Panc1 (cell line): ENCODE data around the gene TNPO1. TPM values are rescaled to one million over a fixed set of nuclear protein-coding genes. Genes with fewer than 3 reads are reported as not detected.

Experiments
- ATAC-seq: fragments of 200-7000 bp; cut with Tn5 transposase; 2 replicates; pipeline ENCODE4 v1.9.1; 2020; ENCODE audit warnings: mild to moderate bottlenecking, moderate library complexity
- BruUV-seq: library from RNA; stranded (reverse); fragments of 400-500 nt; replicated peaks from 2 replicates; lab custom pipeline; 2021; lab: Mats Ljungman, UMichigan
- CTCF ChIA-PET: fragments of 300-600 bp; sonication (Branson Sonifier 250); formaldehyde crosslinking; loops from one replicate; lab custom pipeline; 2022; ENCODE audit warnings: antibody characterized with exemption; lab: Charles Lee
- POLR2A ChIA-PET: fragments of 300-600 bp; sonication (Branson Sonifier 250); formaldehyde crosslinking; loops from one replicate; lab custom pipeline; 2022; ENCODE audit warnings: antibody characterized with exemption; lab: Charles Lee
- DNase-seq: peaks from one replicate; pipeline ENCODE4 v3.0.0-alpha.2; 2010; ENCODE audit warnings: low read depth, low spot score
- H3K27ac ChIP-seq: 2 replicates; pipeline ENCODE4 v1.5.1; 2011; ENCODE audit warnings: mild to moderate bottlenecking, low read length, inconsistent platforms
- H3K27me3 ChIP-seq: fragments of 200-500 bp; sonication (Bioruptor generic); 2 replicates; pipeline ENCODE4 v1.6.0; 2014; ENCODE audit warnings: low read length, inconsistent platforms; ENCODE audit not compliant: control insufficient read depth, insufficient read depth
- H3K36me3 ChIP-seq: fragments of 200-500 bp; sonication (Bioruptor generic); 2 replicates; pipeline ENCODE4 v1.5.1; 2014; ENCODE audit warnings: inconsistent platforms, mild to moderate bottlenecking, low read length, moderate library complexity; ENCODE audit not compliant: control insufficient read depth, insufficient read depth
- H3K4me1 ChIP-seq: 2 replicates; pipeline ENCODE4 v1.5.1; 2011; ENCODE audit warnings: inconsistent platforms, mild to moderate bottlenecking, low read length, moderate library complexity; ENCODE audit not compliant: control insufficient read depth, insufficient read depth
- H3K4me3 ChIP-seq, 2 experiments: 2 replicates each; pipeline ENCODE4 v1.5.1; 2011 to 2012; ENCODE audit warnings: low read depth in 2 of 2, low read length in 2 of 2, mild to moderate bottlenecking in 2 of 2, inconsistent platforms in 1 of 2, moderate library complexity in 1 of 2
- H3K9me3 ChIP-seq: fragments of 200-500 bp; sonication (Bioruptor generic); 2 replicates; pipeline ENCODE4 v1.5.1; 2014; ENCODE audit warnings: low read depth, mild to moderate bottlenecking, inconsistent platforms, low read length, moderate library complexity; ENCODE audit not compliant: control insufficient read depth, insufficient read depth
- POLR2AphosphoS5 ChIP-seq: IDR thresholded peaks from 2 replicates; pipeline ENCODE4 v1.6.1; 2012; ENCODE audit warnings: mild to moderate bottlenecking, low read depth, low read length, moderate library complexity
- SIN3A ChIP-seq: IDR thresholded peaks from 2 replicates; pipeline ENCODE4 v1.6.1; 2012; ENCODE audit warnings: low read depth, mild to moderate bottlenecking, low read length, moderate library complexity, borderline replicate concordance; ENCODE audit not compliant: insufficient read depth
- TCF7L2 ChIP-seq: IDR thresholded peaks from 2 replicates; pipeline ENCODE4 v1.6.1; 2011; ENCODE audit warnings: mild to moderate bottlenecking, low read depth, low read length, inconsistent platforms
- in situ Hi-C: cut with HindIII; loops from 2 replicates; pipeline ENCODE4 v1.10.0; 2016; ENCODE audit warnings: low sequenced_read_pairs, low pct_unique_long_range_greater_than_20kb
- intact Hi-C: fragments of 100-400 bp; cut with micrococcal nuclease; formaldehyde crosslinking; loops from one replicate; pipeline ENCODE4 v1.10.0; 2022; ENCODE audit not compliant: unreplicated experiment
- total RNA-seq: library from RNA; stranded (reverse); gene quantifications from one replicate; pipeline ENCODE4 v1.2.1, GENCODE V29; 2021; ENCODE audit not compliant: unreplicated experiment
- TF ChIP-seq, protein P1 (sequence below): fragments of 450-650 bp; IDR thresholded peaks from 2 replicates; pipeline ENCODE4 v1.5.1; 2017; ENCODE audit warnings: mild to moderate bottlenecking
- TF ChIP-seq, protein P2 (sequence below), 2 experiments: IDR thresholded peaks; 2 replicates each; pipeline ENCODE4 v1.6.1; 2011 to 2012; ENCODE audit warnings: low read depth in 2 of 2, control low read depth in 1 of 2, low read length in 1 of 2, mild to moderate bottlenecking in 1 of 2, moderate library complexity in 1 of 2; ENCODE audit not compliant: insufficient read depth in 1 of 2

Gene TNPO1
- total RNA-seq, 1 experiment from 2014 or later: 169 TPM

DNA sequence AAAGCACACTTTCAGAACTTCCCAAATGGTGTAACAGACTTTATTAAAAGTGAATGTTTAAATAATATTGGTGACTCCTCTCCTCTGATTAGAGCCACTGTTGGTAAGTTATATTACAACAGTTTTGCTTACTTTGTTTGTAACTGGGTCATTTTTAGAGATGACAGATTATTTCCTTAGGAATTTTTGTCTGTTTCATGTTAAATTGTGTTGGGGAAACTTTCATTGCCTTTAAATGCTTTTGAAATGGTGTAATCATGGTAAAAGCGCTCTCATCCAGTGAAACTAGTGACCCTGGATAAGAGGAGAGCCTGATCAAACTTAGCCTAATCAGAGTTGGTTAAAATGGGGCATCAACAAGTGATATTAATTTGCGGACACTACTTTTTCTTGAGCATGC, 39.4 kb downstream of the TNPO1 start:
- peaks cover 15% of the 10 kb centered on the region; the same call in 1 of the 2 replicates for H3K4me1 ChIP-seq
- ChIA-PET POLR2A (no interaction called here), CTCF (no interaction called here)
- TF ChIP-seq, protein P1, sequence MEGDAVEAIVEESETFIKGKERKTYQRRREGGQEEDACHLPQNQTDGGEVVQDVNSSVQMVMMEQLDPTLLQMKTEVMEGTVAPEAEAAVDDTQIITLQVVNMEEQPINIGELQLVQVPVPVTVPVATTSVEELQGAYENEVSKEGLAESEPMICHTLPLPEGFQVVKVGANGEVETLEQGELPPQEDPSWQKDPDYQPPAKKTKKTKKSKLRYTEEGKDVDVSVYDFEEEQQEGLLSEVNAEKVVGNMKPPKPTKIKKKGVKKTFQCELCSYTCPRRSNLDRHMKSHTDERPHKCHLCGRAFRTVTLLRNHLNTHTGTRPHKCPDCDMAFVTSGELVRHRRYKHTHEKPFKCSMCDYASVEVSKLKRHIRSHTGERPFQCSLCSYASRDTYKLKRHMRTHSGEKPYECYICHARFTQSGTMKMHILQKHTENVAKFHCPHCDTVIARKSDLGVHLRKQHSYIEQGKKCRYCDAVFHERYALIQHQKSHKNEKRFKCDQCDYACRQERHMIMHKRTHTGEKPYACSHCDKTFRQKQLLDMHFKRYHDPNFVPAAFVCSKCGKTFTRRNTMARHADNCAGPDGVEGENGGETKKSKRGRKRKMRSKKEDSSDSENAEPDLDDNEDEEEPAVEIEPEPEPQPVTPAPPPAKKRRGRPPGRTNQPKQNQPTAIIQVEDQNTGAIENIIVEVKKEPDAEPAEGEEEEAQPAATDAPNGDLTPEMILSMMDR: no peak
- no peaks in the 10 kb centered on the region for H3K9me3 ChIP-seq
- H3K27ac ChIP-seq: no peak overlapping the region
- intact Hi-C loops (no loop called here), in situ Hi-C loops (no loop called here)
- DNase-seq (no peak), ATAC-seq (no peak)
- BruUV-seq: no TSS peak
- H3K27me3 ChIP-seq: no peaks in the 10 kb centered on the region
- no peak overlapping the region for H3K4me3 ChIP-seq
- H3K36me3 ChIP-seq: peaks cover 77% of the 10 kb centered on the region

DNA sequence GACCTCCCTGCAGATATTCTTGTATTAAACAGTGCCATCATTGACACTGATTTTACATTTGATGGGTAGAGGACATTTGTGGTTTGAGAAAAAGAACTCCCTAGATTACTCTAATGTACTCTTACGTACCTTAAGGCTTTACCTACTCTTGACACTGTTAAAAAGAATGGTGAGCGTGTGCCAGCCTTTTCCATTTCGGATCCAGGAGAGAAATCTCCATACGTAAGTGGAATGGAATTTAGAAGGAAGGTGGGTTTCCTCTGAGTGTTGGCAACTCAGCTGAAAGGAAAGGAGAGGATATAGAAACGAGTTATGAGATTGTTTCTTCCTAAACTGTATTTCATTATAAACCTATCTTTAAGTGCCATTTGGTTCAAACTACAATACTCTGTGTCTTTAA, 40.9 kb downstream of the TNPO1 start:
- CTCF ChIA-PET: no interaction called here
- no TSS peak for BruUV-seq
- intact Hi-C loops: no loop called here
- no peak for DNase-seq
- H3K27me3 ChIP-seq: no peaks in the 10 kb centered on the region
- H3K36me3 ChIP-seq: peaks cover 70% of the 10 kb centered on the region
- no peaks in the 10 kb centered on the region for H3K9me3 ChIP-seq
- peaks cover 5% of the 10 kb centered on the region; the same call in 1 of the 2 replicates for H3K4me1 ChIP-seq
- in situ Hi-C loops: no loop called here
- ATAC-seq: no peak
- TF ChIP-seq, protein P2, sequence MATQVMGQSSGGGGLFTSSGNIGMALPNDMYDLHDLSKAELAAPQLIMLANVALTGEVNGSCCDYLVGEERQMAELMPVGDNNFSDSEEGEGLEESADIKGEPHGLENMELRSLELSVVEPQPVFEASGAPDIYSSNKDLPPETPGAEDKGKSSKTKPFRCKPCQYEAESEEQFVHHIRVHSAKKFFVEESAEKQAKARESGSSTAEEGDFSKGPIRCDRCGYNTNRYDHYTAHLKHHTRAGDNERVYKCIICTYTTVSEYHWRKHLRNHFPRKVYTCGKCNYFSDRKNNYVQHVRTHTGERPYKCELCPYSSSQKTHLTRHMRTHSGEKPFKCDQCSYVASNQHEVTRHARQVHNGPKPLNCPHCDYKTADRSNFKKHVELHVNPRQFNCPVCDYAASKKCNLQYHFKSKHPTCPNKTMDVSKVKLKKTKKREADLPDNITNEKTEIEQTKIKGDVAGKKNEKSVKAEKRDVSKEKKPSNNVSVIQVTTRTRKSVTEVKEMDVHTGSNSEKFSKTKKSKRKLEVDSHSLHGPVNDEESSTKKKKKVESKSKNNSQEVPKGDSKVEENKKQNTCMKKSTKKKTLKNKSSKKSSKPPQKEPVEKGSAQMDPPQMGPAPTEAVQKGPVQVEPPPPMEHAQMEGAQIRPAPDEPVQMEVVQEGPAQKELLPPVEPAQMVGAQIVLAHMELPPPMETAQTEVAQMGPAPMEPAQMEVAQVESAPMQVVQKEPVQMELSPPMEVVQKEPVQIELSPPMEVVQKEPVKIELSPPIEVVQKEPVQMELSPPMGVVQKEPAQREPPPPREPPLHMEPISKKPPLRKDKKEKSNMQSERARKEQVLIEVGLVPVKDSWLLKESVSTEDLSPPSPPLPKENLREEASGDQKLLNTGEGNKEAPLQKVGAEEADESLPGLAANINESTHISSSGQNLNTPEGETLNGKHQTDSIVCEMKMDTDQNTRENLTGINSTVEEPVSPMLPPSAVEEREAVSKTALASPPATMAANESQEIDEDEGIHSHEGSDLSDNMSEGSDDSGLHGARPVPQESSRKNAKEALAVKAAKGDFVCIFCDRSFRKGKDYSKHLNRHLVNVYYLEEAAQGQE (IDR thresholded peaks at IDR 0.05; ENCODE audit: insufficient read depth in 1 of 2, low read depth in 2 of 2, low read length in 1 of 2): no peak
- TF ChIP-seq POLR2AphosphoS5 (no peak), TCF7L2 (no peak)
- no peak overlapping the region for H3K4me3 ChIP-seq
- POLR2A ChIA-PET: interaction anchor here (0.5 to 0.6 kb wide), 2 partner anchors 7 to 584 kb away, joined by 3 to 5 read pairs; no protein-coding TSS in a partner anchor
- no peak overlapping the region for H3K27ac ChIP-seq

DNA sequence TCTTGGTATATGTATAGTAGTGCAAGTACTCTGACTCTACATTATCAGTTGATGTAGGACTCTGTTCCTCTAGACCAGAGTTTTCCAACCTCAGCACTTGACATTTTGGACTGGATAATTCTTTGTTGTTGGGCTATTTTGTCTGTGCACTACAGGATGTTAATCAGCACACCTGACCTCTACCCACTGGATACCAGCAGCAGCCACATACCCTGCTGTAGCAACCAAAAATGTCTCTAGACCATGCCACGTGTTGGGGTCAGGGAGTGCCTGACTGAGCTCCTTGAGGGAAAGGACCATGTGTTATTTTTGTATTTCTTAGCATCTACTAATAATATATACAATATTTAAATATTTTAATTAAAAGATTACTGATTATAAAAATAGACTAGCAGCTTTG, 42.7 kb downstream of the TNPO1 start:
- Histone ChIP-seq H3K9me3 (no peaks in the 10 kb centered on the region), H3K4me3 (no peak overlapping the region), H3K27ac (no peak overlapping the region), H3K36me3 (peaks cover 68% of the 10 kb centered on the region), H3K4me1 (no peaks in the 10 kb centered on the region; the same call in 1 of the 2 replicates), H3K27me3 (no peaks in the 10 kb centered on the region)
- in situ Hi-C loops (no loop called here), intact Hi-C loops (no loop called here)
- ATAC-seq: no peak
- ChIA-PET POLR2A (no interaction called here), CTCF (no interaction called here)
- BruUV-seq: no TSS peak
- TF ChIP-seq TCF7L2 (no peak), SIN3A (no peak), POLR2AphosphoS5 (no peak)
- TF ChIP-seq, protein P1: no peak
- TF ChIP-seq, protein P2 (IDR thresholded peaks at IDR 0.05; ENCODE audit: insufficient read depth in 1 of 2, low read depth in 2 of 2, low read length in 1 of 2): no peak
- no peak for DNase-seq
